OCI-LY1 (cell line): ENCODE results near the gene CD81.

Experiments used
- H2AFZ ChIP-seq: fragments of 200-600 bp; sonication (generic), shearing (Covaris generic); 2 replicates; pipeline ENCODE4 v1.6.0; 2014; ENCODE audit warnings: antibody characterized with exemption, mild to moderate bottlenecking, low read length
- H3F3A ChIP-seq: fragments of 200-600 bp; sonication (generic), shearing (Covaris generic); 2 replicates; pipeline ENCODE4 v1.6.0; 2014; ENCODE audit warnings: mild to moderate bottlenecking, antibody characterized with exemption, low read length, moderate library complexity; ENCODE audit not compliant: insufficient read depth
- H3K27ac ChIP-seq: fragments of 200-600 bp; sonication (generic); 2 replicates; pipeline ENCODE4 v1.5.1; 2014; ENCODE audit warnings: low read length, mixed run types, mild to moderate bottlenecking, low read depth; ENCODE audit not compliant: poor library complexity, severe bottlenecking
- H3K27me3 ChIP-seq: fragments of 200-600 bp; sonication (generic); 2 replicates; pipeline ENCODE4 v1.6.0; 2014; ENCODE audit warnings: antibody characterized with exemption, mild to moderate bottlenecking, low read length, moderate library complexity; ENCODE audit not compliant: insufficient read depth
- H3K36me3 ChIP-seq: fragments of 200-600 bp; sonication (generic); 2 replicates; pipeline ENCODE4 v1.6.1; 2014; ENCODE audit warnings: mild to moderate bottlenecking, antibody characterized with exemption, low read length, moderate library complexity, mixed read lengths; ENCODE audit not compliant: insufficient read depth
- H3K4me1 ChIP-seq: fragments of 200-600 bp; sonication (generic); 2 replicates; pipeline ENCODE4 v1.5.1; 2014; ENCODE audit warnings: mild to moderate bottlenecking, low read length, moderate library complexity; ENCODE audit not compliant: insufficient read depth, severe bottlenecking
- H3K4me2 ChIP-seq: fragments of 200-600 bp; sonication (generic), shearing (Covaris generic); 2 replicates; pipeline ENCODE4 v1.6.1; 2014; ENCODE audit warnings: low read length
- H3K4me3 ChIP-seq: fragments of 200-600 bp; sonication (generic); 2 replicates; pipeline ENCODE4 v1.5.1; 2014; ENCODE audit warnings: low read length, low read depth, mild to moderate bottlenecking, mixed read lengths; ENCODE audit not compliant: poor library complexity, severe bottlenecking
- H3K79me2 ChIP-seq: fragments of 200-600 bp; shearing (Covaris generic); 2 replicates; pipeline ENCODE4 v1.6.1; 2016; ENCODE audit warnings: mixed run types, low read length, mixed read lengths; ENCODE audit not compliant: insufficient read depth
- H3K9ac ChIP-seq: fragments of 200-600 bp; sonication (generic), shearing (Covaris generic); 2 replicates; pipeline ENCODE4 v1.6.1; 2014; ENCODE audit warnings: mild to moderate bottlenecking, low read length, mixed read lengths
- H3K9me2 ChIP-seq: fragments of 200-600 bp; sonication (generic), shearing (Covaris generic); 2 replicates; pipeline ENCODE4 v1.6.1; 2014; ENCODE audit warnings: low read depth, mild to moderate bottlenecking, low read length, mixed read lengths
- H3K9me3 ChIP-seq: fragments of 200-600 bp; shearing (Covaris generic); 2 replicates; pipeline ENCODE4 v1.6.1; 2014; ENCODE audit warnings: low read length, mixed read lengths
- H4K20me1 ChIP-seq: fragments of 200-600 bp; sonication (generic), shearing (Covaris generic); 2 replicates; pipeline ENCODE4 v1.6.0; 2016; ENCODE audit warnings: mild to moderate bottlenecking, low read length; ENCODE audit not compliant: insufficient read depth
- EZH2 ChIP-seq: fragments of 200-600 bp; sonication (generic), shearing (Covaris generic); IDR thresholded peaks from 2 replicates; pipeline ENCODE4 v1.8.0; 2017; ENCODE audit warnings: borderline replicate concordance, mixed run types, mild to moderate bottlenecking, antibody characterized with exemption, low read length, moderate library complexity, mixed read lengths
- TF ChIP-seq, protein P1 (sequence below): fragments of 200-600 bp; sonication (generic), shearing (Covaris generic); IDR thresholded peaks from 2 replicates; pipeline ENCODE4 v1.5.1; 2017; ENCODE audit warnings: mild to moderate bottlenecking, antibody characterized with exemption, low read length, moderate library complexity, mixed read lengths

The CD81 gene

DNA sequence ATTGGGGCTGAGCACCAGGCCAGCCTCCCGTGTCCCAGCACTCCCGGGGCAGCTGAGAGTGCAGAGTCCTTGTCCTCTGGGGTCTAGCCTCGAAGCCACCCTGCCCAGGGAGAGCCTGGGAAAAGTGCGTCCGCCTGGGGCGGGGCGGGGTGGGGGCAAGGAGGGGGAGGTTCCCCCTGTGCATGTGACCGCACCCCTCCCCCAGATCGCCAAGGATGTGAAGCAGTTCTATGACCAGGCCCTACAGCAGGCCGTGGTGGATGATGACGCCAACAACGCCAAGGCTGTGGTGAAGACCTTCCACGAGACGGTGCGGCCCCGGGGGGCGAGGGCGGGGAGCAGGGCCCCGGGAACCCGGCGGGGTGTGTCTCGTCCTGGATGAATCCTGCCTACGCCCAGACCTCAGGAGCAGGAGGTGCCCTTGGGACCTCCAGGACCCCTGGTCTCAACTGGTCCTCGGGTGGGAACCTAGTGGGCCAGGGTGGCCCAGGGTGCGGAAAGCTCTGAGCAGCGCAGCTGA lies 18.2 kb downstream of the CD81 start:
- Histone ChIP-seq H3K36me3 (peaks cover 62% of the 10 kb centered on the region), H3F3A (no peaks in the 10 kb centered on the region), H3K27me3 (no peaks in the 10 kb centered on the region), H3K27ac (peak overlapping the region; percentile 100), H3K4me2 (no peak overlapping the region), H3K9ac (no peak overlapping the region), H3K9me3 (no peaks in the 10 kb centered on the region), H3K9me2 (no peaks in the 10 kb centered on the region), H3K4me1 (peaks cover 57% of the 10 kb centered on the region), H2AFZ (no peak overlapping the region), H4K20me1 (no peaks in the 10 kb centered on the region), H3K4me3 (no peak overlapping the region), H3K79me2 (no peaks in the 10 kb centered on the region)
- no peak for TF ChIP-seq EZH2
- TF ChIP-seq, protein P1, sequence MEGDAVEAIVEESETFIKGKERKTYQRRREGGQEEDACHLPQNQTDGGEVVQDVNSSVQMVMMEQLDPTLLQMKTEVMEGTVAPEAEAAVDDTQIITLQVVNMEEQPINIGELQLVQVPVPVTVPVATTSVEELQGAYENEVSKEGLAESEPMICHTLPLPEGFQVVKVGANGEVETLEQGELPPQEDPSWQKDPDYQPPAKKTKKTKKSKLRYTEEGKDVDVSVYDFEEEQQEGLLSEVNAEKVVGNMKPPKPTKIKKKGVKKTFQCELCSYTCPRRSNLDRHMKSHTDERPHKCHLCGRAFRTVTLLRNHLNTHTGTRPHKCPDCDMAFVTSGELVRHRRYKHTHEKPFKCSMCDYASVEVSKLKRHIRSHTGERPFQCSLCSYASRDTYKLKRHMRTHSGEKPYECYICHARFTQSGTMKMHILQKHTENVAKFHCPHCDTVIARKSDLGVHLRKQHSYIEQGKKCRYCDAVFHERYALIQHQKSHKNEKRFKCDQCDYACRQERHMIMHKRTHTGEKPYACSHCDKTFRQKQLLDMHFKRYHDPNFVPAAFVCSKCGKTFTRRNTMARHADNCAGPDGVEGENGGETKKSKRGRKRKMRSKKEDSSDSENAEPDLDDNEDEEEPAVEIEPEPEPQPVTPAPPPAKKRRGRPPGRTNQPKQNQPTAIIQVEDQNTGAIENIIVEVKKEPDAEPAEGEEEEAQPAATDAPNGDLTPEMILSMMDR: no peak

DNA sequence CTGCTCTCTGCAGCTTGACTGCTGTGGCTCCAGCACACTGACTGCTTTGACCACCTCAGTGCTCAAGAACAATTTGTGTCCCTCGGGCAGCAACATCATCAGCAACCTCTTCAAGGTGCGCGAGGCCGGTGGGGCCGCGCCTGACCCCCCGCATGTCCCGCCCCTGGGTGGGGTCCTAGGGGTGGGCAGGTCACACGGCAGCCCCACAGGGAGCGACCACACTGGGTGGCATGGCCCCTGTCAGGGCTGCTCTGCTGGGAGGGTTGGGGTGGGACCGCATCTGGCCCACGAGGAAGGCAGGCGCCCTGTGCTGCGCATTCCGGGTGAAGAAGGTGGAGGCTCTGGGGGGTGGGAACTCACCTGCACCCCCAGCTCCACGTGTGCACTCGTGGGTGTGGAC lies 18.7 kb downstream of the CD81 start:
- no peak overlapping the region for H3K4me2 ChIP-seq
- TF ChIP-seq, protein P1: no peak
- TF ChIP-seq EZH2: no peak
- H3K27ac ChIP-seq: peak overlapping the region; percentile 100
- no peaks in the 10 kb centered on the region for H4K20me1 ChIP-seq
- no peaks in the 10 kb centered on the region for H3K27me3 ChIP-seq
- H3K36me3 ChIP-seq: peaks cover 62% of the 10 kb centered on the region
- H2AFZ ChIP-seq: no peak overlapping the region
- no peaks in the 10 kb centered on the region for H3K9me2 ChIP-seq
- no peaks in the 10 kb centered on the region for H3K79me2 ChIP-seq
- no peaks in the 10 kb centered on the region for H3K9me3 ChIP-seq
- H3K4me1 ChIP-seq: peaks cover 52% of the 10 kb centered on the region
- no peak overlapping the region for H3K9ac ChIP-seq
- H3K4me3 ChIP-seq: no peak overlapping the region
- H3F3A ChIP-seq: no peaks in the 10 kb centered on the region

DNA sequence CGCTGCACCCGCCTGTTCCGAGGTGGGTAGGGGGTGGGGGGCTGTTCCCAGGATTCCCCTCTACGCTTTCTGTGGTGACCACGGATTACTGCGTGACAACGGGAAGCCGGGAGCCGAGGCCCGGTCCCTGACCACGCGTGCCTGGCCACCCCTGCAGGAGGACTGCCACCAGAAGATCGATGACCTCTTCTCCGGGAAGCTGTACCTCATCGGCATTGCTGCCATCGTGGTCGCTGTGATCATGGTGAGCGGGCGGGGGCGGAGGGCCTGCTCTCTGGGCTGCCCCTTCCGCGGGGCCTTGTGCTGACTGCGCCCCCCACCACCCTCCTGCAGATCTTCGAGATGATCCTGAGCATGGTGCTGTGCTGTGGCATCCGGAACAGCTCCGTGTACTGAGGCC lies 19.4 kb downstream of the CD81 start:
- TF ChIP-seq, protein P1: no peak
- Histone ChIP-seq H3K36me3 (peaks cover 59% of the 10 kb centered on the region), H3K4me1 (peaks cover 49% of the 10 kb centered on the region)

More for the DNA sequence above, 19.4 kb downstream of the CD81 start:
- Histone ChIP-seq H3K9me3 (no peaks in the 10 kb centered on the region), H3K9me2 (no peaks in the 10 kb centered on the region), H3K27ac (no peak overlapping the region), H4K20me1 (no peaks in the 10 kb centered on the region), H3F3A (no peaks in the 10 kb centered on the region), H3K27me3 (no peaks in the 10 kb centered on the region), H2AFZ (no peak overlapping the region), H3K9ac (no peak overlapping the region), H3K4me3 (no peak overlapping the region), H3K4me2 (no peak overlapping the region), H3K79me2 (no peaks in the 10 kb centered on the region)
